HepG2 (cell line): Measurements from ENCODE around the gene GBP1. TPM values are rescaled to one million over a fixed set of nuclear protein-coding genes. Genes with fewer than 3 reads are reported as not detected.

Experiments
- ATAC-seq: fragments of 200-7000 bp; cut with Tn5 transposase; 3 replicates; pipeline ENCODE4 v1.9.1; 2020; ENCODE audit warnings: mild to moderate bottlenecking, moderate library complexity
- BruUV-seq: library from RNA; stranded (reverse); fragments of 400-500 nt; replicated peaks from 2 replicates; lab custom pipeline; 2021; lab: Mats Ljungman, UMichigan
- CTCF ChIA-PET: fragments of 300-600 bp; formaldehyde crosslinking; extraction: SDS; loops from one replicate; lab custom pipeline; 2021; ENCODE audit warnings: low total read pairs, inconsistent platforms, low intra/inter-chr PET ratio; lab: Yijun Ruan, JAX
- POLR2A ChIA-PET: fragments of 350-600 bp; sonication (Branson Sonifier 250); formaldehyde crosslinking; loops from one replicate; lab custom pipeline; 2020; ENCODE audit warnings: antibody characterized with exemption, inconsistent platforms; lab: Yijun Ruan, JAX
- DNase-seq: peaks from one replicate; pipeline ENCODE4 v3.0.0-alpha.2; 2015; ENCODE audit warnings: low spot score
- FAIRE-seq: peaks from 3 replicates; lab custom pipeline; 2011; peaks lifted over from hg19 to GRCh38; lab: Jason Lieb, UNC
- H2AFZ ChIP-seq: one replicate; pipeline ENCODE4 v1.6.1; 2011; ENCODE audit warnings: low read length, inconsistent platforms
- H3K27ac ChIP-seq: fragments of 300-600 bp; 3 replicates; pipeline ENCODE4 v1.8.0; 2011; ENCODE audit warnings: mixed run types, mild to moderate bottlenecking, mixed read lengths, low read length, inconsistent platforms; ENCODE audit not compliant: insufficient read depth; ENCODE audit errors: extremely low read length
- H3K27me3 ChIP-seq, 2 experiments: fragments of 200-600 bp in 1 of 2; 2 replicates in 1 of 2; 3 replicates in 1 of 2; pipeline versions ENCODE4 v1.6.0 to v1.8.0; 2011; ENCODE audit warnings: low read length in 2 of 2, mild to moderate bottlenecking in 2 of 2, moderate library complexity in 2 of 2, inconsistent platforms in 1 of 2; ENCODE audit not compliant: insufficient read depth in 2 of 2, control insufficient read depth in 1 of 2
- H3K36me3 ChIP-seq, 2 experiments: fragments of 200-600 bp in 1 of 2; replicated peaks in 1 of 2; 2 replicates in 1 of 2; 3 replicates in 1 of 2; pipeline versions ENCODE4 v1.5.1 to v1.8.0; 2011; ENCODE audit warnings: low read length in 2 of 2, inconsistent platforms in 1 of 2; ENCODE audit not compliant: insufficient read depth in 2 of 2, control insufficient read depth in 1 of 2
- H3K4me1 ChIP-seq: 2 replicates; pipeline ENCODE4 v1.5.1; 2012; ENCODE audit warnings: low read length, inconsistent platforms; ENCODE audit not compliant: insufficient read depth
- H3K4me2 ChIP-seq: 2 replicates; pipeline ENCODE4 v1.6.0; 2011; ENCODE audit warnings: low read depth, low read length, inconsistent platforms
- H3K4me3 ChIP-seq, 3 experiments: fragments of 200-600 bp in 1 of 3; sonication (generic), shearing (Covaris generic) in 1 of 3; replicated peaks in 1 of 3; 2 replicates each; pipeline ENCODE4 v1.5.1; 2011 to 2016; ENCODE audit warnings: low read length in 3 of 3, inconsistent platforms in 2 of 3, low read depth in 2 of 3, mild to moderate bottlenecking in 2 of 3, control low read depth in 1 of 3, mixed read lengths in 1 of 3; ENCODE audit not compliant: insufficient read depth in 1 of 3
- H3K79me2 ChIP-seq: one replicate; pipeline ENCODE4 v1.6.1; 2011; ENCODE audit warnings: low read length, inconsistent platforms; ENCODE audit not compliant: insufficient read depth
- H3K9ac ChIP-seq: 2 replicates; pipeline ENCODE4 v1.6.0; 2011; ENCODE audit warnings: mild to moderate bottlenecking, low read depth, low read length, inconsistent platforms; ENCODE audit not compliant: insufficient read depth
- H3K9me3 ChIP-seq: 2 replicates; pipeline ENCODE4 v1.5.1; 2012; ENCODE audit warnings: mild to moderate bottlenecking, low read length
- H4K20me1 ChIP-seq: 2 replicates; pipeline ENCODE4 v1.6.0; 2011; ENCODE audit warnings: inconsistent platforms, mild to moderate bottlenecking, low read length, moderate library complexity; ENCODE audit not compliant: insufficient read depth
- CEBPB ChIP-seq: IDR thresholded peaks from 2 replicates; pipeline ENCODE4 v1.6.1; 2011; ENCODE audit warnings: low read depth, low read length, improper control_type of control experiment, borderline replicate concordance
- PAXIP1 ChIP-seq: sonication (generic); formaldehyde crosslinking; conservative IDR thresholded peaks from 2 replicates; pipeline ENCODE4 v1.4.0; 2020; ENCODE audit warnings: mild to moderate bottlenecking, missing genetic modification reagents, moderate library complexity
- THAP9 ChIP-seq: sonication (generic); formaldehyde crosslinking; IDR thresholded peaks from 2 replicates; pipeline ENCODE4; 2020; ENCODE audit warnings: missing genetic modification reagents, mild to moderate bottlenecking, borderline replicate concordance
- ZBTB7A ChIP-seq: sonication (generic); formaldehyde crosslinking; IDR thresholded peaks from 2 replicates; pipeline ENCODE4 v1.8.0; 2022; ENCODE audit warnings: mild to moderate bottlenecking, missing genetic modification reagents
- WGBS: methylation state at CpG from one replicate; pipeline ENCODE4 v1.1.6; 2017; ENCODE audit warnings: low lambda C conversion rate; 5-methylcytosine and 5-hydroxymethylcytosine counted together
- in situ Hi-C: cut with HindIII; loops from 2 replicates; pipeline ENCODE4 v1.10.0; 2017; ENCODE audit warnings: low pct_unique_long_range_greater_than_20kb; ENCODE audit not compliant: extremely low pct_ligation_motif_present
- intact Hi-C: fragments of 100-400 bp; cut with micrococcal nuclease; formaldehyde crosslinking; loops from one replicate; pipeline ENCODE4 v1.10.0; 2022; ENCODE audit not compliant: unreplicated experiment
- polyA plus RNA-seq, 8 experiments: library from polyadenylated mRNA; depleted of rRNA in 3 of 8; stranded (reverse) in 7 of 8; unstranded in 1 of 8; fragments of >200 nt; fragmentation: Illumina TruSeq in 4 of 8; extraction: Trizol in 4 of 8; gene quantifications; 2 replicates each; pipeline versions ENCODE4 v1.2.1 to v1.2.3, GENCODE V29; 2011 to 2016; ENCODE audit warnings: low read depth in 4 of 8, missing spikeins in 1 of 8, mixed read lengths in 1 of 8; ENCODE audit not compliant: insufficient read depth in 1 of 8
- total RNA-seq, 5 experiments: library from RNA; depleted of rRNA; stranded (reverse); fragments of >200 nt; fragmentation: Illumina TruSeq; extraction: Trizol; gene quantifications; 2 replicates each; pipeline ENCODE4 v1.2.3, GENCODE V29; 2016; ENCODE audit warnings: low read depth in 1 of 5

Gene GBP1
- total and polyA plus RNA-seq, 2 of the 13 experiments (the other 11 are each of a cell fraction or from before 2014, with no cell fraction given), result 0.62 to 2.3 TPM

- no peak for TF ChIP-seq ZBTB7A
- no peak for TF ChIP-seq THAP9 (CRISPR knock-in tag)
- TF ChIP-seq, all 625 proteins: peak for 0
- Histone ChIP-seq H3K27ac (no peak overlapping the region), H2AFZ (no peak overlapping the region), H3K27me3 (no peaks in the 10 kb centered on the region), H3K36me3 (no peaks in the 10 kb centered on the region), H3K79me2 (no peaks in the 10 kb centered on the region), H3K4me3 (no peak overlapping the region), H3K4me1 (peaks cover 36% of the 10 kb centered on the region), H3K4me2 (no peak overlapping the region), H3K9me3 (peaks cover 18% of the 10 kb centered on the region), H3K9ac (no peak overlapping the region), H4K20me1 (no peaks in the 10 kb centered on the region)
- ATAC-seq (no peak), DNase-seq (no peak), FAIRE-seq (no peak)
- in situ Hi-C loops, result no loop called here
- intact Hi-C loops, result no loop called here
- WGBS, result 96% methylated on average over 3 of the region's 7 CpGs
- CTCF ChIA-PET, result no interaction called here
- POLR2A ChIA-PET, result no interaction called here
- no TSS peak for BruUV-seq
Observed at GRCh38 chr1:89042491-89042890, 22.5 kb downstream of the GBP1 start.

GRCh38 chr1:89041721-89042120, 23.3 kb downstream of the GBP1 start:
- no peak for ATAC-seq
- Histone ChIP-seq H3K9me3 (peaks cover 18% of the 10 kb centered on the region), H3K27ac (no peak overlapping the region), H3K4me2 (no peak overlapping the region), H3K9ac (no peak overlapping the region), H3K4me3 (no peak overlapping the region), H3K4me1 (peaks cover 33% of the 10 kb centered on the region), H3K27me3 (no peaks in the 10 kb centered on the region), H3K36me3 (no peaks in the 10 kb centered on the region), H3K79me2 (no peaks in the 10 kb centered on the region), H2AFZ (no peak overlapping the region), H4K20me1 (no peaks in the 10 kb centered on the region)
- in situ Hi-C loops (no loop called here), intact Hi-C loops (no loop called here)
- BruUV-seq, result no TSS peak
- TF ChIP-seq PAXIP1 (CRISPR knock-in tag), result no peak
- peak; percentile 18; the same call in 1 of the 2 replicates for TF ChIP-seq CEBPB
- POLR2A ChIA-PET, result no interaction called here
- CTCF ChIA-PET, result no interaction called here
- WGBS, result 100% methylated on average over 1 of the region's 1 CpG
- no peak for DNase-seq
- no peak for FAIRE-seq
